Fibroblast of mammary gland (primary cell): Measurements from ENCODE around the gene NPHP4.

ENCODE experiments used
- DNase-seq: peaks from one replicate; pipeline ENCODE4 v3.0.0-alpha.2; 2010; ENCODE audit warnings: low read depth
- H3K4me3 ChIP-seq: 2 replicates; pipeline ENCODE4 v1.5.1; 2011; ENCODE audit warnings: low read depth, mild to moderate bottlenecking, low read length, moderate library complexity; ENCODE audit not compliant: control insufficient read depth
- CTCF ChIP-seq: conservative IDR thresholded peaks from 2 replicates; pipeline ENCODE4 v1.5.1; 2011; ENCODE audit warnings: low read depth, low read length, inconsistent platforms; ENCODE audit not compliant: control insufficient read depth, insufficient read depth

NPHP4 gene

GRCh38 chr1:5949761-5950100, 42.5 kb downstream of the NPHP4 start:
- no peak for DNase-seq
- H3K4me3 ChIP-seq: no peak overlapping the region
- no peak for TF ChIP-seq CTCF

GRCh38 chr1:5949085-5949760, 43.0 kb downstream of the NPHP4 start:
- H3K4me3 ChIP-seq: no peak overlapping the region
- no peak for TF ChIP-seq CTCF
- DNase-seq: no peak

GRCh38 chr1:5948681-5949005, 43.6 kb downstream of the NPHP4 start:
- no peak for TF ChIP-seq CTCF
- DNase-seq: no peak
- H3K4me3 ChIP-seq: no peak overlapping the region

GRCh38 chr1:5947978-5948680, 44.1 kb downstream of the NPHP4 start:
- H3K4me3 ChIP-seq: no peak overlapping the region
- DNase-seq: peak; percentile 46
- no peak for TF ChIP-seq CTCF

- TF ChIP-seq CTCF: no peak
- DNase-seq: no peak
- no peak overlapping the region for H3K4me3 ChIP-seq
Measured at GRCh38 chr1:5947071-5947821, 45.0 kb downstream of the NPHP4 start.

GRCh38 chr1:5945445-5945844, 46.8 kb downstream of the NPHP4 start:
- no peak for TF ChIP-seq CTCF
- H3K4me3 ChIP-seq: no peak overlapping the region
- no peak for DNase-seq
